T-helper 2 cell treated with Interferon-gamma antibody and Interleukin-4, amounts not matched to agents 100 ng/mL and 5 ng/mL, for 36 hours (primary cell): ENCODE results near the gene MAP3K2. TPM values are rescaled to one million over a fixed set of nuclear protein-coding genes. Genes with fewer than 3 reads are reported as not detected.

Source experiments
- intact Hi-C: fragments of 100-400 bp; cut with micrococcal nuclease; formaldehyde crosslinking; loops from one replicate; pipeline ENCODE4 v1.15.1; 2023
- total RNA-seq: library from RNA; stranded (reverse); gene quantifications from 2 replicates; pipeline ENCODE4 v1.2.3, GENCODE V29; 2022

The MAP3K2 gene, protein sequence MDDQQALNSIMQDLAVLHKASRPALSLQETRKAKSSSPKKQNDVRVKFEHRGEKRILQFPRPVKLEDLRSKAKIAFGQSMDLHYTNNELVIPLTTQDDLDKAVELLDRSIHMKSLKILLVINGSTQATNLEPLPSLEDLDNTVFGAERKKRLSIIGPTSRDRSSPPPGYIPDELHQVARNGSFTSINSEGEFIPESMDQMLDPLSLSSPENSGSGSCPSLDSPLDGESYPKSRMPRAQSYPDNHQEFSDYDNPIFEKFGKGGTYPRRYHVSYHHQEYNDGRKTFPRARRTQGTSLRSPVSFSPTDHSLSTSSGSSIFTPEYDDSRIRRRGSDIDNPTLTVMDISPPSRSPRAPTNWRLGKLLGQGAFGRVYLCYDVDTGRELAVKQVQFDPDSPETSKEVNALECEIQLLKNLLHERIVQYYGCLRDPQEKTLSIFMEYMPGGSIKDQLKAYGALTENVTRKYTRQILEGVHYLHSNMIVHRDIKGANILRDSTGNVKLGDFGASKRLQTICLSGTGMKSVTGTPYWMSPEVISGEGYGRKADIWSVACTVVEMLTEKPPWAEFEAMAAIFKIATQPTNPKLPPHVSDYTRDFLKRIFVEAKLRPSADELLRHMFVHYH
- 52.6 and 52.8 TPM in 2 replicates for total RNA-seq

DNA sequence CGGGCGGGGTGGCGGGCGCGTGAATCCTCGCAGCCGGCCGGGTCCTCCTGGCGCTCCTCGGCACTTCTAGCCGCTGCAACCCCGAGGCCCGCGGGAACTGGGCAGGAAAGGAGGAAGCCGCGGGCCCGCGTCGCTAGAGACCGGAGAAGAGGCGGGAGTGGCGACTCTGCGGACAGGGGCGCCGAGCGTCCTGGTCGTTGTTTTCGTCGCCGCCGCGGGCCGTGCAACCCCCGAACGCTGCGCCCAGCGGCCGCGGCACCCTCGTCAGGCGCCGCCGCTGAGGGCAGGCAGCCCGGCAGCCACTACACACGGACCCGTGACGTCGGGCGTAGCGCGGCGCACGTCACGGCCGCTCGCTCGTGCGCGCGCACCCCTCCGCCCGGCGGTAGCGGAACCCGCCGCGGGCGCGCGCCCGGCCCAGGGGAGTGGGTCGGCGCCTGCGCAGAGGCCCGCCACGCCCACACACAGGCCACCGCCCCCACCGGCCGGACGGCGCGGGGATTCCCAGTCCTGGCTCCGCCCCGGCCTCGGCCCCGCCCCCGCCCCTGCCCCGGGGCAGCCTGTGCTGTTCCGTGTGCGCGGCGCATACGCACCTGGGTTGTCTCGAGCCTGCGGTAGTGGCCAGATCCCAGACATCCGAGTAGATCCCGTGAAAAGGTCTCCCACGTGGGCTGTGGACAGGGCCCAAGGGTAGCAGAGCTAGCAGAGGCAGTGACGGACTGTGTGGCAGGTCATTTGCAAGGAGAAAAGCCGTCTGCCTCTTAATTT, at the start of gene MAP3K2:
TSS of gene MAP3K2 (minus strand) at position 321 of the 768 bp plus-strand sequence. CDS start 44,846 bp downstream, outside the sequence.
- intact Hi-C loops, result loop anchor here (1.0 to 10.0 kb wide), 9 partner anchors 22 to 731 kb away; partner anchors contain the start of genes ERCC3, GYPC, IWS1 and SAP130

DNA sequence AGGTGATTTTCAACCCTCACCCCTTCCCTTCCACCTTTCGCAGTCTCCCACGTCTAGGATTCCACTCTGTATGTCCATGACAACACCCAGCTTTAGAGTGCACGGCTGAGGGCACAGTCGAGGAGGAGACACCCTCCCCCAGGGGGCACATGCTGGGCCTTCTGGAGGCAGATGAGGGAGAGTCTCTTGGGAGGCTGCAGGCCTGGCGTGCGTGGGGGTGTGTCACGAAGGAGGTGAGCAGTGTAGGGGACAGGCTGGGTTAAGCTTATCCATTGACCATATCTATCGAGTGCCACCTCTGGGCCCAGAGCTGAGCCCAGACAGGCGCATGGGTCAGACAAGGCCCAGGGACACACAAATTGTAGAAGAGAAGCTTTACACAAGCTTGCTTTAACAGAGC, 49.3 kb upstream of the MAP3K2 start:
- intact Hi-C loops, result no loop called here

DNA sequence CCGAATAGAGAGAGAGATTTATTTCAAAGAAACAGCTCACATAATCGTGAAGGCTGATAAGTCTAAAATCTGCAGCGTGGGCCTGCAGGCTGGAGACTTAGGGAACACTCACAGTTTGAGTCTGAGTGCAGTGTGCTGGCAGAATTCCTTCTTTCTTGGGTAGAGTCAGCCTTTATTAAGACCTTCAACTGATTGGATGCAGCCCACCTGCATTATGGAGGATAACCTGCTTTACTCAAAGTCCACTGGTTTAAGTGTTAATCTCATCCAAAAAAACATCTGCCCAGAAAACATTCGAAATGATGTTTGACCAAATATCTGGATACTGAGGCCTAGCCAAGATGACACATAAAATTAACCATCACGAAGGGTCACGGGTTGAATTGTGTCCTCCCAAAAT, 46.7 kb upstream of the MAP3K2 start:
- intact Hi-C loops, result no loop called here

DNA sequence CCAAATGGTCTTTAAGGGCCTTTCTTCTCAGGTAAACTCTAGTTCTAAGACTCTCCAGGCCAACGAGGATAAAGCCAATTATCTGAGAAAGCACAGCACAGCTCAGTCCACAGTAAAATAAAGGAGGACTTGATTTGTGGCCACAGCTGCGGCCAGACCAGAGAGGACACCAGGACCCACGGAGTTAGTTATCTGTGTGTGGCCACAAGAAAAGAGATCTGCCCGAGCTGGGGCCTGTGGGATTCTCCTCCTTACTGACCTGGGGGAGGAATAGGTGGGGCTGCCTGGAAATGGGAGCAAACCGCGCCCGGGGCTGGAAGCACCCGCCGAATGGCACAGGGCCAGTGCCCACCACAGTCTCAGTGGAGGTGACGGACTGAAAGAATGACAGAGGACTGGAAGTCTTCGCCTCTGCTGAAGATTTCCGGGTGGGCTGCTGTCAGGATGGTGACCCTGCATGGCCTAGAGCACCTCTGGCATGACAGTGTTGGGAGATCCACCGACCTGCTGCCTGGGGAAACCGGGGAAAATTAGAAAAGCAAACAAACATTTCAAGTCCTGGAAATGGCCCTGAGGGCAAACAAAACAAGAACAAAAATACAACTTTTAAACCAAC, 43.7 kb upstream of the MAP3K2 start:
- intact Hi-C loops, result no loop called here

GRCh38 chr2:127429844-127430425, 42.2 kb upstream of the MAP3K2 start:
- intact Hi-C loops, result loop anchor here (10.0 kb wide), 1 partner anchor 215 kb away; the partner anchor contains the start of gene GPR17

DNA sequence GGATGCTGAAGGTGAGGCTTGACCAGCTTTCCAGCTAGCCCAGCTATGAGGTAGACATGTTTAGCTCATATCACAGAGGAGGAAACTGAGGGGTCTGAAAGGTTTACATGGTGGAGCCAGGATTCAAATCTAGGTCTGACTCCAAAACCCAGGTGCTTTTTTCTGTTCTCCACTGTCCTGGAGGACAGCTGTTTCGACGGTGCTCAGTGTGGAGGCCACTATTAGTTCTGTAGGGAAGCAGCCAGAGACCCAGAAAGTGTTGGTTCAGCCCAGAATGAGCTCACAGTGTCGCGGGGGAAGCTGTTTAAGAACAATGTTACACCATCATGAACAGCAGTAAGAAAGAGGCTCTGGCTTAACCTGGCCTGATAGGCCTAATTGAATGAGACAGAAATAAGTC, 41.5 kb upstream of the MAP3K2 start:
- intact Hi-C loops, result loop anchor here (10.0 kb wide), 1 partner anchor 216 kb away; the partner anchor contains the start of gene GPR17

- intact Hi-C loops, result loop anchor here (10.0 kb wide), 1 partner anchor 216 kb away; the partner anchor contains the start of gene GPR17
These were observed 41.0 kb upstream of the MAP3K2 start for GRCh38 chr2:127428815-127429109.

- intact Hi-C loops, result loop anchor here (10.0 kb wide), 1 partner anchor 217 kb away; the partner anchor contains the start of gene GPR17
These were observed 40.5 kb upstream of the MAP3K2 start for GRCh38 chr2:127428057-127428814.

DNA sequence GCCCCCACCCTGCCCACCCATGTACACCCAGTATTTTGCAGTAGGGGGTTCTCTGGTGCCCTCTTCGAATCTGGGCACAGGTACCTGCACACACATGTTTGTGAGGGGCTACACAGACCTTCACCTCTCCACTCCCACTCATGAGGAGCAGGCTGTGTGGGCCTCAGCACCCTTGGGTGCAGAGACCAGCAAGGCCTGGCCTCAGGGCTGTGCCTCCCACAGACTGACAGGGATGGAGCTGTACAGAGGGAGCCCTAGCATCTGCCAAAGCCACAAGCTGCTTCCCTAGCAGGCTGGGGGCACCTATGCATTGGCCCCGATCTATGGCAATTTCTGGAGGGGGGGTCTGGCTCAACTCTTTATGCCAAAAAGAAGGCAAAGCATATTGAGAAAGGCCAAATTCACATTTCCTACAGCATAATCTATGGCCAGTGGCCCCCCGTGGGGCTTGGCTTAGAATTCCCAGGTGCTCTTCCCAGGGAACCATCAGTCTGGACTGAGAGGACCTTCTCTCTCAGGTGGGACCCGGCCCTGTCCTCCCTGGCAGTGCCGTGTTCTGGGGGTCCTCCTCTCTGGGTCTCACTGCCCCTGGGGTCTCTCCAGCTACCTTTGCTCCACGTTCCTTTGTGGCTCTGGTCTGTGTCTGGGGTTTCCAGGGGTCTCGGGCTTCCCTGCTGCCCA, 39.7 kb upstream of the MAP3K2 start:
- intact Hi-C loops, result loop anchor here (10.0 kb wide), 1 partner anchor 217 kb away; the partner anchor contains the start of gene GPR17

DNA sequence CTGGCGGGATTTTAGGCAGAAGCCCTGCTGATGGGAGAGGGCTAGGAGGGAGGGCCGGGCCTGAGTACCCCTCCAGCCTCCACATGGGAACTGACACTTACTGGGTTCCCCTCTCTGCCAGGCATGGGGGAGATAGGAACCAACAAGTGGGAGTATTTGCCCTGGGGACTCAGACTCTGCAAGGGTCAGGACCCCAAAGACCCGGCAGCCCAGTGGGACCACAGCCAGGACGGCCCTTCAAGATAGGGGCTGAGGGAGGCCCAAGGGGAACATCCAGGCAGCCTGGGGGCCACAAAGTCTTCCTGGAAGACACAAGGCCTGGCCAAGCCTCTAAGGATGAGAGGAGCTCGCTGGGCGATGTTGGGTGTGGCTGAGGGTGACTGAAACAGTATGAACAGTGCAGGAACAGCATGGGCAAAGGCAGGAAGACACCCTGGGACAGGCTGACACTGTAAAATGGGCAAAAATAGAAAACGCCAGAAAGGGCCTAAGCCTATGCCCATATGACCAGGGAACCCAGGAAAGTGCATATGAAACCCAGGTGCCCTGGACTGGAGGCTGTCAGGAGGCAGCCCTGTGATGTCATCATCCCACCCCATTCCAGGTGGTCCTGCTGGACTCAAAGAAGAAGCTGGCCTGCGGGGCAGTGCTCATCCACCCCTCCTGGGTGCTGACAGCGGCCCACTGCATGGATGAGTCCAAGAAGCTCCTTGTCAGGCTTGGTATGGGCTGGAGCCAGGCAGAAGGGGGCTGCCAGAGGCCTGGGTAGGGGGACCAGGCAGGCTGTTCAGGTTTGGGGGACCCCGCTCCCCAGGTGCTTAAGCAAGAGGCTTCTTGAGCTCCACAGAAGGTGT, 39.0 kb upstream of the MAP3K2 start:
- intact Hi-C loops, result loop anchor here (10.0 kb wide), 1 partner anchor 218 kb away; the partner anchor contains the start of gene GPR17

- intact Hi-C loops, result loop anchor here (10.0 kb wide), 1 partner anchor 219 kb away; the partner anchor contains the start of gene GPR17
These were observed 38.0 kb upstream of the MAP3K2 start for GRCh38 chr2:127425540-127426490.

DNA sequence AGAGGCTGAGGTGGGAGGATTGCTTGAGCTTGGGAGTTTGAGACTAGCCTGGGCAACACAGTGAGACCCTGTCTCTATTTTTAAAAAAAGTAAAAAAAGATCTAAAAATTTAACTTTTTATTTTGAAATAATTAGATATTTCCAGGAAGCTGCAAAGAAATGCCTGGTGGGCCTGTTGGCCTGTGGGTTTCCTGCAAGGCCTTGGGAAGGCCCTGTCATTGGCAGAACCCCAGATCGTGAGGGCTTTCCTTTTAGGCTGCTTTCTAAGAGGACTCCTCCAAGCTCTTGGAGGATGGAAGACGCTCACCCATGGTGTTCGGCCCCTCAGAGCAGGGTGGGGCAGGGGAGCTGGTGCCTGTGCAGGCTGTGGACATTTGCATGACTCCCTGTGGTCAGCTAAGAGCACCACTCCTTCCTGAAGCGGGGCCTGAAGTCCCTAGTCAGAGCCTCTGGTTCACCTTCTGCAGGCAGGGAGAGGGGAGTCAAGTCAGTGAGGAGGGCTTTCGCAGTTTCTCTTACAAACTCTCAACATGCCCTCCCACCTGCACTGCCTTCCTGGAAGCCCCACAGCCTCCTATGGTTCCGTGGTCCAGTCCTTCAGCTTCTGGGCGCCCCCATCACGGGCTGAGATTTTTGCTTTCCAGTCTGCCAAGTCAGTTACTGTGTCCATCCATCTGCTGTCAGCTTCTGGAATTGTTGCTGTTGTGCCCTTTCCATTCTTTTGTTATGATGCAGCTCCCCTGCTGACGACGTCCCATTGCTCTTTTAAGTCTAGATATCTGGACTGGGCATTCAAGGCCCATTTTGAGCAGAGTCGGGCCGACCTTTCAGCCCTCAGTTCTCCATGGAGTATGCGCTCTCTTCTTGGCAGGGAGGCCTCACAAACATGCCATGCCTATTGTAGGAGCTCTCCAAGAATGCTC, 37.1 kb upstream of the MAP3K2 start:
- intact Hi-C loops, result loop anchor here (5.0 to 10.0 kb wide), 2 partner anchors 38 to 220 kb away; partner anchors contain the start of genes GPR17 and MAP3K2

DNA sequence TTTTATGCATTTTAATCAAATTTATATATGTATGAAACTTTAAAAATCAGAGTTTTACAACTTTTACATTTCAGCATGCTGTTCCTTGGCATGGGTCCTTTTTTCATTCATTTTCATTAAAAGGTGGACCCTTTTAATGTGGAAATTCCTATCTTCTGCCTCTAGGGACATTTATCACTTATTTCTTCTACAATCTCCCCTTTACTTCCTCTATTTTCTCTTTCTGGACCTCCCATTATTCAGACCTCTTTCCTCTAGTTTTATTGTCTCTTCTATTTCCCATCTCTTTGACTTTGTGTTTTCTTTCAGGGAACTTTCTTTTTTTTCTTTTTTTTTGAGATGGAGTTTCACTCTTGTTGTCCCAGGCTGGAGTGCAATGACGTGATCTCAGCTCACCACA, 36.1 kb upstream of the MAP3K2 start:
- intact Hi-C loops, result loop anchor here (5.0 to 10.0 kb wide), 2 partner anchors 37 to 221 kb away; partner anchors contain the start of genes GPR17 and MAP3K2

GRCh38 chr2:127423478-127423843, 35.7 kb upstream of the MAP3K2 start:
- intact Hi-C loops, result loop anchor here (5.0 to 10.0 kb wide), 2 partner anchors 36 to 221 kb away; partner anchors contain the start of genes GPR17 and MAP3K2

- intact Hi-C loops, result loop anchor here (5.0 to 10.0 kb wide), 2 partner anchors 36 to 222 kb away; partner anchors contain the start of genes GPR17 and MAP3K2
These were observed 35.0 kb upstream of the MAP3K2 start for GRCh38 chr2:127422559-127423477.
